ENCODE measurements around the gene ST8SIA1.
"Not testable (repeated sequence)": the region's sequence is repeated elsewhere in the genome, so short reads cannot be mapped to it uniquely, and the experiment has no call there.

ST8SIA1 gene

DNA sequence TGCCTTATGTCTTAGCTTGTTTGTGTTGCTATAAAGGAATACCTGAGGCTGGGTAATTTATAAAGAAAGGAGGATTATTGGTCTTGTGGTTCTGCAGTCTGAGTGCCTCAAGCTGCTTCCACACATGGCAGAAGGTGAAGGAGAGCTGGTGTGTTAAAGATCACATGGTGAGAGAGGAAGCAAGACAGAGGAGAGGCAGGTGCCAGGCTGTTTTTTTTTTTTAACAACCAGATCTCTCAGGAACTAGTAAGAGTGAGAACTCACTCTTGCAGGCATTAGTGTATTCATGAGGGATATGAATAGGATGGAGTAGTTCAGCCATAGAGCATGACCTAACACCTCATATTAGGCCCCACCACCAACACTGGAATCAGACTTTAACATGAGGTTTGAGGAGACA is 165.1 kb downstream of the ST8SIA1 start:
- DNase-seq (ENCODE audit: low read depth), result no peak

DNA sequence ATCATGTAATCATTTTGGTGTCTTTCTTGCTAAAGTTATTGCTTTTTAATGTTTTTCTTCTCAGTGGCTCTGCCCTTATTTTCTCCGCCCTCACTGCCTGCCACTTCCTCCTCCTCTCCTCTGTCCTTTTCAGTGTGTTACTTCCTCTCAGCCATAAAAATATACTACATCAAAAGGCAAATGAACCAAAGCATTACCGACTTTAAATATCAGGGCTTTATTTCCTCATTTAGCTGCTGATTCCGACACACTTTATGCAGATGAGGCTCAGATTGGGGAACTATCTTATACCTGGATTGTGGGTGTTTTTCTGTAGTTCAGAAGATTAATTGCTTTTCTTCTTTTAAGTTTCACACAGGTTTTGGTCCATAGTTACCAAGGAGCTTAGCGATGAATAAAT is 170.4 kb downstream of the ST8SIA1 start:
- DNase-seq (ENCODE audit: low read depth), result no peak

DNA sequence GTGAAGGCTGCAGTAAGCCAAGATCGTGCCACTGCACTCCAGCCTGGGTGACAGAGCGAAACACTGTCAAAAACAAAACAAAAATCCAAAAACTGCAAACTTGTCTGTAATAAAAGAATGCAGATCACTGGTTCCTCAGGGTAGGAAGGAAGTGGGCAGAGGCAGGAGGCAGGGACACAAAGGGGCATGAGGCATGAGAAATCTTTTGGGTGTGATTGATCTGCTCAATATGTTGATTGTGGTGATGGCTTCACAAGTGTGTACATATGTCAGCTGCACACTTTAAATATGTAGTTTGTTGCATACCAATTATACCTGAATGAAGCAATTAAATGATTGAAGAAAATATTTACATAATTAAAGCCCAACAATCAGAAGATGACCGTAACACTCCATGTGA is 170.9 kb downstream of the ST8SIA1 start:
- DNase-seq (ENCODE audit: low read depth), result no peak

DNA sequence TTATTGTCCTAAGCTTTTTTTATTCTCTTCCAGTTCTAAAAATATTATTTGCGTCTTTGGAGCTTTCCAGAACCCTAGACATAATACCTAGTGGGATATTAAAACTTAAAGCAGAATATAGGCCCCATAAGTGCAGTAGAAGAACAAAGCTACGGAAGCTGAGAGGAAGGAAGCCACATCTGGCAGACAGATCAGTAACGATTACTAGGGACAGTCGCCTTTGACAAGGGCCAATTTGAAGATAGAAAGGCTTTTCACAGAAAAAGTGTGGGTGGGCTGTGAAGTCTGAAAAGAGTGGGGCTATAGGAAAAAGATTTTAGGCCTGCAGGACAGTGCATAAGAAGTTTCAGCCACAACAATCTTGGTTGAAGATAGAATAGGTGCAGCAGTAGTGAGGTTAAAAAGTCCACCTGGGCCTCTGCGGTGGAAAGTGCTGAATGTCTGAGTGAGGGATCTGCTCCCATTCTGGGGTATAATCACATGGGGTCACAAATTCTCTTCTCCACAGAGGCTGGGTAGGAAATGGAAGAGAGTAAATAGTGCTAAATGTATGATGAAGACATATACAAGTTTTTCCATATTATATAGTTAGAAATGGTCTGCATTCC is 174.0 kb downstream of the ST8SIA1 start:
- DNase-seq (ENCODE audit: low read depth), result no peak

DNA sequence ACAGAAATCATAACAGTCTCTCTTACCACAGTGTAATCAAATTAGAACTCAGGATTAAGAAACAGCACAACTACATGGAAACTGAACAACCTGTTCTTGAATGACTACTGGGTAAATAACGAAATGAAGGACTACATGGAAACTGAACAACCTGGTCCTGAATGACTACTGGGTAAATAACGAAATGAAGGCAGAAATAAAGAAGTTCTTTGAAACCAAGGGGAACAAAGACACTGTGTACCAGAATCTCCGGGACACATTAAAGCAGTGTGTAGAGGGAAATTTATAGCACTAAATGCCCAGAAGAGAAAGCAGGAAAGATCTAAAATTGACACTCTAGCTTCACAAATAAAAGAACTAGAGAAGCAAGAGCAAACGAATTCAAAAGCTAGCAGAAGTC is 185.2 kb downstream of the ST8SIA1 start:
- not testable (repeated sequence) for DNase-seq (ENCODE audit: low read depth)

DNA sequence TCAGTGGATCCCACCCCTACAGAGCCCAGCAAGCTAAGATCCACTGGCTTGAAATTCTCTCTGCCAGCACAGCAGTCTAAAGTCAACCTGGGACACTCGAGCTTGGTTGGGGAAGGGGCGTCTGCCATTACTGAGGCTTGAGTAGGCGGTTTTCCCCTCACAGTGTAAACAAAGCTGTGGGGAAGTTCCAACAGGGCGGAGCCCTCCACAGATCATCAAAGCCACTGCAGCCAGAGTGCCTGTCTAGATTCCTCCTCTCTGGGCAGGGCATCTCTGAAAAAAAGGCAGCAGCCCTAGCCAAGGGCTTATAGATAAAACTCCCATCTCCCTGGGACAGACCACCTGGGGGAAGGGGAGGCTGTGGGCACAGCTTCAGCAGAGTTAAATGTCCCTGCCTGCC is 187.8 kb downstream of the ST8SIA1 start:
- not testable (repeated sequence) for DNase-seq (ENCODE audit: low read depth)

Data from stromal cell of bone marrow (primary cell).